Thyroid gland (tissue), 4 donors: ENCODE data around the gene ETHE1.

Experiments used
- CTCF ChIP-seq, 6 experiments: fragments of 200-600 bp in 3 of 6; fragments of 450-650 bp in 3 of 6; sonication (generic) in 3 of 6; IDR thresholded peaks; one replicate each; pipeline ENCODE4 v1.5.1; 2016 to 2019; ENCODE audit warnings: antibody characterized with exemption in 6 of 6, mild to moderate bottlenecking in 2 of 6, inconsistent platforms in 1 of 6, moderate library complexity in 1 of 6
- POLR2A ChIP-seq, 2 donors: fragments of 450-650 bp; IDR thresholded peaks; one replicate each; pipeline ENCODE4 v1.6.1; 2017; ENCODE audit warnings: antibody characterized with exemption in 2 of 2, mild to moderate bottlenecking in 2 of 2, moderate library complexity in 1 of 2

- no peak for TF ChIP-seq POLR2A (IDR thresholded peaks at IDR 0.05)
- no peak for TF ChIP-seq CTCF (IDR thresholded peaks at IDR 0.05)
These were observed 36.9 kb downstream of the ETHE1 start for GRCh38 chr19:43489979-43490599.
